Measurements from ENCODE around the gene INPP4B.

The INPP4B gene

DNA sequence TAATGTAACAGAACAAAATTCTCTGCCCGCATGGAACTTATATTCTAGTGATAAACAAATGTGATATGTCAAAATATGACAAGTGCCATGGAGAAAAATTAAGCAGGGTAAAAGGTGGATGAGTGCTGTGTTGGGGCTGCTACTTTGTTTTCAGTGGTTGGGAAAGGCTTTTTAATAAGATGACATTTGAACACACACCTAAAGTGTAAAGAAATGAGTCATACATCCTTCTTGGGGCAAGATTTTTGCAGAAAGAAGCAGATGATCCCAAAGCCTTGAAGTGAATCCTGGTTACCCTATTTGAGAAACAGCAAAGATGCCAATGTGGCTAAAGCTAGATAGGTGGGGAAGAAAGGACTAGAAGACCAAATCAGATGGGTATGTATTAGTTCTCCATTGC, 564.1 kb downstream of the INPP4B start:
- H3K79me1 ChIP-seq (ENCODE audit: low read length) = no peaks in the 10 kb centered on the region
- no peaks in the 10 kb centered on the region for H3K27me3 ChIP-seq (ENCODE audit: insufficient read depth, low read length, poor library complexity)
- DNase-seq = no peak
- H3K23ac ChIP-seq (ENCODE audit: low read length) = no peak overlapping the region
- no peak overlapping the region for H2BK5ac ChIP-seq (ENCODE audit: low read length)
- H2BK120ac ChIP-seq (ENCODE audit: low read depth, low read length) = no peak overlapping the region
- H2BK15ac ChIP-seq (replicated peaks; ENCODE audit: low read depth) = no peak overlapping the region
- H3K4me3 ChIP-seq (ENCODE audit: low read length) = no peak overlapping the region
- H3K36me3 ChIP-seq (ENCODE audit: control insufficient read depth, insufficient read depth, low read length) = no peaks in the 10 kb centered on the region
- no peak overlapping the region for H3K56ac ChIP-seq (ENCODE audit: low read length)
- H3K4ac ChIP-seq (ENCODE audit: low read depth, low read length) = no peak overlapping the region
- H3K79me2 ChIP-seq (ENCODE audit: control insufficient read depth, insufficient read depth, low read length) = no peaks in the 10 kb centered on the region
- H4K5ac ChIP-seq (ENCODE audit: low read length) = no peak overlapping the region
- no CpG with 5 or more reads among the region's 1 CpG for WGBS (ENCODE audit: extremely low coverage, insufficient coverage, low lambda C conversion rate)
- H3K9ac ChIP-seq (ENCODE audit: low read length) = no peak overlapping the region
- H3K4me1 ChIP-seq (ENCODE audit: control insufficient read depth, low read depth, low read length) = no peaks in the 10 kb centered on the region
- no peak overlapping the region for H3K4me2 ChIP-seq (ENCODE audit: low read length)
- H4K8ac ChIP-seq (ENCODE audit: low read depth, low read length) = no peak overlapping the region
- no peak overlapping the region for H2AK5ac ChIP-seq (ENCODE audit: low read length)
- H3K27ac ChIP-seq (ENCODE audit: low read depth, low read length) = no peak overlapping the region
- H3K18ac ChIP-seq (ENCODE audit: low read length) = no peak overlapping the region

GRCh38 chr4:142278663-142279062, 567.4 kb downstream of the INPP4B start:
- Histone ChIP-seq H2BK120ac (ENCODE audit: low read depth, low read length) (no peak overlapping the region), H3K9ac (ENCODE audit: low read length) (no peak overlapping the region), H3K4me2 (ENCODE audit: low read length) (no peak overlapping the region)

GRCh38 chr4:142278171-142278570, 567.9 kb downstream of the INPP4B start:
- Histone ChIP-seq H3K23ac (ENCODE audit: low read length) (no peak overlapping the region), H4K5ac (ENCODE audit: low read length) (no peak overlapping the region), H3K27me3 (ENCODE audit: insufficient read depth, low read length, poor library complexity) (no peaks in the 10 kb centered on the region), H4K8ac (ENCODE audit: low read depth, low read length) (no peak overlapping the region), H2BK120ac (ENCODE audit: low read depth, low read length) (no peak overlapping the region), H3K4me3 (ENCODE audit: low read length) (no peak overlapping the region), H3K79me2 (ENCODE audit: control insufficient read depth, insufficient read depth, low read length) (no peaks in the 10 kb centered on the region), H3K79me1 (ENCODE audit: low read length) (no peaks in the 10 kb centered on the region), H3K4me2 (ENCODE audit: low read length) (no peak overlapping the region), H2BK5ac (ENCODE audit: low read length) (no peak overlapping the region), H3K4ac (ENCODE audit: low read depth, low read length) (no peak overlapping the region), H3K18ac (ENCODE audit: low read length) (no peak overlapping the region), H3K9ac (ENCODE audit: low read length) (no peak overlapping the region), H2AK5ac (ENCODE audit: low read length) (no peak overlapping the region), H3K4me1 (ENCODE audit: control insufficient read depth, low read depth, low read length) (no peaks in the 10 kb centered on the region), H3K56ac (ENCODE audit: low read length) (no peak overlapping the region), H3K27ac (ENCODE audit: low read depth, low read length) (no peak overlapping the region), H3K36me3 (ENCODE audit: control insufficient read depth, insufficient read depth, low read length) (no peaks in the 10 kb centered on the region), H2BK15ac (replicated peaks; ENCODE audit: low read depth) (no peak overlapping the region)
- WGBS (ENCODE audit: extremely low coverage, insufficient coverage, low lambda C conversion rate) = no CpG with 5 or more reads among the region's 1 CpG
- no peak for DNase-seq

More at GRCh38 chr4:142278663-142279062, 567.4 kb downstream of the INPP4B start:
- Histone ChIP-seq H3K56ac (ENCODE audit: low read length) (no peak overlapping the region), H3K18ac (ENCODE audit: low read length) (no peak overlapping the region), H3K4me3 (ENCODE audit: low read length) (no peak overlapping the region), H3K79me1 (ENCODE audit: low read length) (no peaks in the 10 kb centered on the region), H4K8ac (ENCODE audit: low read depth, low read length) (no peak overlapping the region), H2AK5ac (ENCODE audit: low read length) (no peak overlapping the region), H3K4ac (ENCODE audit: low read depth, low read length) (no peak overlapping the region), H3K23ac (ENCODE audit: low read length) (no peak overlapping the region), H3K27me3 (ENCODE audit: insufficient read depth, low read length, poor library complexity) (no peaks in the 10 kb centered on the region), H4K5ac (ENCODE audit: low read length) (no peak overlapping the region), H3K79me2 (ENCODE audit: control insufficient read depth, insufficient read depth, low read length) (no peaks in the 10 kb centered on the region), H2BK15ac (replicated peaks; ENCODE audit: low read depth) (no peak overlapping the region), H3K36me3 (ENCODE audit: control insufficient read depth, insufficient read depth, low read length) (no peaks in the 10 kb centered on the region), H3K4me1 (ENCODE audit: control insufficient read depth, low read depth, low read length) (no peaks in the 10 kb centered on the region), H3K27ac (ENCODE audit: low read depth, low read length) (no peak overlapping the region), H2BK5ac (ENCODE audit: low read length) (no peak overlapping the region)
- DNase-seq = no peak

- no peak for DNase-seq
Measured at GRCh38 chr4:142274137-142274536, 572.0 kb downstream of the INPP4B start.

DNA sequence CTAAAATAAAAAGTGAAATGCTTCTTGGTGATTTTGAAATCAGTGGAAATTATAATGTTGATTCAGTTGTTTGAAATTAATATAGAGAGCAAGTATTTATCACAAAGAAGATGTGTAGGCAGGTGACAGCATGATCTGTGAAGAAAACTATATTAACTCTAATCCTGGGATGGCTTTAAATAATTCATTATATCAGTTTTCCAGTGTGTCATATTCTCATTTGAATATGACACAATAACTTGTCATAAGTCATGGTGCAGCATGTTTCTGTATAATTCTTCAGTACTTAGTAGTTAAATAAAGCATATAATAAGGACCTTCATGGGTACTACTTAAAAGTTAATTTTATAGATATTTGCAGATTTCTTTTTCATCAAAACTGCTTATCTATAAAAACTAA, 573.6 kb downstream of the INPP4B start:
- no peak overlapping the region for H3K4ac ChIP-seq (ENCODE audit: low read depth, low read length)
- H2BK5ac ChIP-seq (ENCODE audit: low read length) = no peak overlapping the region
- H3K4me3 ChIP-seq (ENCODE audit: low read length) = no peak overlapping the region
- H3K36me3 ChIP-seq (ENCODE audit: control insufficient read depth, insufficient read depth, low read length) = no peaks in the 10 kb centered on the region
- no peak overlapping the region for H3K4me2 ChIP-seq (ENCODE audit: low read length)
- H2BK15ac ChIP-seq (replicated peaks; ENCODE audit: low read depth) = no peak overlapping the region
- H3K79me1 ChIP-seq (ENCODE audit: low read length) = no peaks in the 10 kb centered on the region
- H3K23ac ChIP-seq (ENCODE audit: low read length) = no peak overlapping the region
- DNase-seq = no peak
- no peaks in the 10 kb centered on the region for H3K4me1 ChIP-seq (ENCODE audit: control insufficient read depth, low read depth, low read length)
- no peak overlapping the region for H3K56ac ChIP-seq (ENCODE audit: low read length)
- no peaks in the 10 kb centered on the region for H3K27me3 ChIP-seq (ENCODE audit: insufficient read depth, low read length, poor library complexity)
- no peak overlapping the region for H4K5ac ChIP-seq (ENCODE audit: low read length)
- no peak overlapping the region for H3K18ac ChIP-seq (ENCODE audit: low read length)
- H3K27ac ChIP-seq (ENCODE audit: low read depth, low read length) = no peak overlapping the region
- no peak overlapping the region for H2AK5ac ChIP-seq (ENCODE audit: low read length)
- no peak overlapping the region for H4K8ac ChIP-seq (ENCODE audit: low read depth, low read length)
- H3K9ac ChIP-seq (ENCODE audit: low read length) = no peak overlapping the region
- H2BK120ac ChIP-seq (ENCODE audit: low read depth, low read length) = no peak overlapping the region
- H3K79me2 ChIP-seq (ENCODE audit: control insufficient read depth, insufficient read depth, low read length) = no peaks in the 10 kb centered on the region

More at GRCh38 chr4:142274137-142274536, 572.0 kb downstream of the INPP4B start:
- Histone ChIP-seq H3K23ac (ENCODE audit: low read length) (no peak overlapping the region), H3K27ac (ENCODE audit: low read depth, low read length) (no peak overlapping the region), H3K9ac (ENCODE audit: low read length) (no peak overlapping the region), H4K8ac (ENCODE audit: low read depth, low read length) (no peak overlapping the region), H3K4me1 (ENCODE audit: control insufficient read depth, low read depth, low read length) (no peaks in the 10 kb centered on the region), H3K79me2 (ENCODE audit: control insufficient read depth, insufficient read depth, low read length) (no peaks in the 10 kb centered on the region), H3K36me3 (ENCODE audit: control insufficient read depth, insufficient read depth, low read length) (no peaks in the 10 kb centered on the region), H2AK5ac (ENCODE audit: low read length) (no peak overlapping the region), H3K27me3 (ENCODE audit: insufficient read depth, low read length, poor library complexity) (no peaks in the 10 kb centered on the region), H2BK15ac (replicated peaks; ENCODE audit: low read depth) (no peak overlapping the region), H2BK120ac (ENCODE audit: low read depth, low read length) (no peak overlapping the region), H3K4ac (ENCODE audit: low read depth, low read length) (no peak overlapping the region), H3K56ac (ENCODE audit: low read length) (no peak overlapping the region), H3K4me3 (ENCODE audit: low read length) (no peak overlapping the region), H3K79me1 (ENCODE audit: low read length) (no peaks in the 10 kb centered on the region), H3K18ac (ENCODE audit: low read length) (no peak overlapping the region), H3K4me2 (ENCODE audit: low read length) (no peak overlapping the region), H2BK5ac (ENCODE audit: low read length) (no peak overlapping the region), H4K5ac (ENCODE audit: low read length) (no peak overlapping the region)
- WGBS (ENCODE audit: extremely low coverage, insufficient coverage, low lambda C conversion rate) = no CpG with 5 or more reads among the region's 1 CpG

GRCh38 chr4:142271832-142272231, 574.3 kb downstream of the INPP4B start:
- no peak for DNase-seq
- Histone ChIP-seq H3K23ac (ENCODE audit: low read length) (no peak overlapping the region), H3K9ac (ENCODE audit: low read length) (no peak overlapping the region), H3K79me2 (ENCODE audit: control insufficient read depth, insufficient read depth, low read length) (no peaks in the 10 kb centered on the region), H3K27ac (ENCODE audit: low read depth, low read length) (no peak overlapping the region), H2BK15ac (replicated peaks; ENCODE audit: low read depth) (no peak overlapping the region), H4K8ac (ENCODE audit: low read depth, low read length) (no peak overlapping the region), H3K4me3 (ENCODE audit: low read length) (no peak overlapping the region), H3K79me1 (ENCODE audit: low read length) (no peaks in the 10 kb centered on the region), H3K36me3 (ENCODE audit: control insufficient read depth, insufficient read depth, low read length) (no peaks in the 10 kb centered on the region), H3K18ac (ENCODE audit: low read length) (no peak overlapping the region), H2BK5ac (ENCODE audit: low read length) (no peak overlapping the region), H3K56ac (ENCODE audit: low read length) (no peak overlapping the region), H2BK120ac (ENCODE audit: low read depth, low read length) (no peak overlapping the region), H3K4ac (ENCODE audit: low read depth, low read length) (no peak overlapping the region), H3K4me2 (ENCODE audit: low read length) (no peak overlapping the region), H3K4me1 (ENCODE audit: control insufficient read depth, low read depth, low read length) (no peaks in the 10 kb centered on the region), H2AK5ac (ENCODE audit: low read length) (no peak overlapping the region), H3K27me3 (ENCODE audit: insufficient read depth, low read length, poor library complexity) (no peaks in the 10 kb centered on the region), H4K5ac (ENCODE audit: low read length) (no peak overlapping the region)
- WGBS (ENCODE audit: extremely low coverage, insufficient coverage, low lambda C conversion rate) = no CpG with 5 or more reads among the region's 3 CpGs
